Upper lobe of left lung (tissue), 6 donors: ENCODE data around the gene YPEL2. TPM values are rescaled to one million over a fixed set of nuclear protein-coding genes. Genes with fewer than 3 reads are reported as not detected.
A peak's percentile ranks its signal among the peaks of the same experiment; 100 is the strongest.

ENCODE experiments used
- ATAC-seq, 2 donors: fragments of 200-7000 bp; cut with Tn5 transposase; one replicate each; pipeline ENCODE4 v1.9.1; 2022; ENCODE audit warnings: mild to moderate bottlenecking in 2 of 2, moderate library complexity in 2 of 2; ENCODE audit not compliant: low FRiP score in 2 of 2
- DNase-seq, 2 donors: peaks; one replicate each; pipeline ENCODE4 v3.0.0-alpha.2; 2019 to 2020
- H3K27ac ChIP-seq, 4 donors: fragments of 200-600 bp; sonication (generic); one replicate each; pipeline ENCODE4 v1.5.1; 2016 to 2019
- H3K27me3 ChIP-seq, 4 donors: fragments of 200-600 bp; sonication (generic); one replicate each; pipeline ENCODE4 v1.5.1; 2017 to 2019
- H3K36me3 ChIP-seq, 4 donors: fragments of 200-600 bp; sonication (generic); one replicate each; pipeline ENCODE4 v1.5.1; 2016 to 2019
- H3K4me1 ChIP-seq, 4 donors: fragments of 200-600 bp; sonication (generic); one replicate each; pipeline ENCODE4 v1.5.1; 2018 to 2019
- H3K4me3 ChIP-seq, 4 donors: fragments of 200-600 bp; sonication (generic); one replicate each; pipeline ENCODE4 v1.5.1; 2017 to 2019; ENCODE audit warnings: mild to moderate bottlenecking in 2 of 4, moderate library complexity in 1 of 4
- H3K9me3 ChIP-seq, 4 donors: fragments of 200-600 bp; sonication (generic); one replicate each; pipeline ENCODE4 v1.5.1; 2018 to 2019
- CTCF ChIP-seq, 6 experiments: fragments of 450-650 bp in 4 of 6; fragments of 200-600 bp in 2 of 6; sonication (generic) in 2 of 6; IDR thresholded peaks; one replicate each; pipeline ENCODE4 v1.5.1; 2016 to 2019; ENCODE audit warnings: antibody characterized with exemption in 6 of 6
- EP300 ChIP-seq, 4 donors: sonication (generic); formaldehyde crosslinking; IDR thresholded peaks; one replicate each; pipeline ENCODE4 v1.5.1; 2017; ENCODE audit warnings: antibody characterized with exemption in 4 of 4, control low read depth in 2 of 4
- POLR2A ChIP-seq, 4 donors: fragments of 450-650 bp; IDR thresholded peaks; one replicate each; pipeline ENCODE4 v1.5.1; 2016 to 2017; ENCODE audit warnings: antibody characterized with exemption in 4 of 4, mild to moderate bottlenecking in 2 of 4
- POLR2AphosphoS5 ChIP-seq, 2 donors: sonication (generic); formaldehyde crosslinking; IDR thresholded peaks; one replicate each; pipeline ENCODE4 v1.5.1; 2017; ENCODE audit warnings: antibody characterized with exemption in 2 of 2
- WGBS, 2 donors: methylation state at CpG; one replicate each; pipeline ENCODE4 v1.1.5; 2017 to 2018; 5-methylcytosine and 5-hydroxymethylcytosine counted together
- total RNA-seq, 6 donors: library from RNA; depleted of rRNA in 4 of 6; stranded (reverse); fragments of >200 nt in 4 of 6; gene quantifications; one replicate each; pipeline versions ENCODE4 v1.1.0 to v1.2.1, GENCODE V29; 2016 to 2021
- donor health status: DM: no; HTN: no; CAD: no; lungs with moderate emphysema.
- donor health status: DM: no; HTN: yes; CAD: no; lungs with severe emphysema.

Gene YPEL2
- total RNA-seq, 6 donors from 2014 or later, result 17.5 to 38.8 (median 26.8) TPM

DNA sequence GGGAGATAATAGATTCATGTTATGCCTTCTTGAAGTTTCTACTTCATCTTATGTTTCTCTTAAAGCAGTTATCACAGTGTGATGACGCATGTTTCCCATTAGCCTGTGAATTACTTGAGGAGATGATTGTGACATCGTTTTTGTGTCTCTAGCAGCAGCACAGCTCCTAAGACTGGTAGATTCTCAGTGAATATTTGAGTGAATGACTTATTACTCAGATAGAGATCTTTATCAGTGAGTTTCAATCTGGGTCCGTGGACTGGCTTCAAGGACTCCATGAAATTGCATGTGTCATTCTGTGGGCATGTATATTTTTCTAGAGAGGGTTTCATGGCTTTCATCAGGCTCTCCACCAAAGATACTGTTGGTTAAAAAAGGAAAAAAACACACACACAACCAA lies 29.9 kb downstream of the YPEL2 start:
- DNase-seq (no peak), ATAC-seq (no peak)
- no peak overlapping the region for H3K4me3 ChIP-seq
- H3K27ac ChIP-seq, result peak overlapping the region in 3 of 4 donors; percentile 3 to 37 (median 16)
- peaks cover 32 to 45% (median 34%) of the 10 kb centered on the region in 4 donors for H3K4me1 ChIP-seq
- H3K36me3 ChIP-seq, result peaks cover 0 to 6% (median 0%) of the 10 kb centered on the region in 4 donors
- 53 to 56% methylated on average over 3 of the region's 3 CpGs for WGBS, 2 donors
- no peaks in the 10 kb centered on the region for H3K27me3 ChIP-seq
- TF ChIP-seq POLR2AphosphoS5 (IDR thresholded peaks at IDR 0.05) (no peak), EP300 (IDR thresholded peaks at IDR 0.05) (no peak), POLR2A (IDR thresholded peaks at IDR 0.05) (no peak), CTCF (IDR thresholded peaks at IDR 0.05) (no peak)
- no peaks in the 10 kb centered on the region for H3K9me3 ChIP-seq

GRCh38 chr17:59361916-59362810 lies 30.7 kb downstream of the YPEL2 start:
- ATAC-seq, result peak in 1 of 2 donors; percentile 38
- Histone ChIP-seq H3K4me1 (peaks cover 40 to 53% (median 41%) of the 10 kb centered on the region in 4 donors), H3K27me3 (no peaks in the 10 kb centered on the region), H3K4me3 (no peak overlapping the region), H3K9me3 (no peaks in the 10 kb centered on the region), H3K27ac (peak overlapping the region in 3 of 4 donors; percentile 3 to 40 (median 37)), H3K36me3 (no peaks in the 10 kb centered on the region)
- TF ChIP-seq EP300 (IDR thresholded peaks at IDR 0.05) (no peak), CTCF (IDR thresholded peaks at IDR 0.05) (no peak), POLR2A (IDR thresholded peaks at IDR 0.05) (no peak), POLR2AphosphoS5 (IDR thresholded peaks at IDR 0.05) (no peak)
- DNase-seq, result no peak
- WGBS, 2 donors, result 50 to 58% methylated on average over 7 of the region's 7 CpGs

GRCh38 chr17:59362811-59363205 lies 31.4 kb downstream of the YPEL2 start:
- H3K27me3 ChIP-seq, result no peaks in the 10 kb centered on the region
- no peak for DNase-seq
- no peak for TF ChIP-seq EP300 (IDR thresholded peaks at IDR 0.05)
- no peak for TF ChIP-seq POLR2A (IDR thresholded peaks at IDR 0.05)
- TF ChIP-seq CTCF (IDR thresholded peaks at IDR 0.05), result no peak
- TF ChIP-seq POLR2AphosphoS5 (IDR thresholded peaks at IDR 0.05), result no peak
- H3K27ac ChIP-seq, result peak overlapping the region in 2 of 4 donors; percentile 3 to 40
- no peak for ATAC-seq
- no peak overlapping the region for H3K4me3 ChIP-seq
- H3K9me3 ChIP-seq, result no peaks in the 10 kb centered on the region
- WGBS, 2 donors, result 77 to 86% methylated on average over 2 of the region's 2 CpGs
- H3K36me3 ChIP-seq, result no peaks in the 10 kb centered on the region
- peaks cover 46 to 59% (median 48%) of the 10 kb centered on the region in 4 donors for H3K4me1 ChIP-seq

DNA sequence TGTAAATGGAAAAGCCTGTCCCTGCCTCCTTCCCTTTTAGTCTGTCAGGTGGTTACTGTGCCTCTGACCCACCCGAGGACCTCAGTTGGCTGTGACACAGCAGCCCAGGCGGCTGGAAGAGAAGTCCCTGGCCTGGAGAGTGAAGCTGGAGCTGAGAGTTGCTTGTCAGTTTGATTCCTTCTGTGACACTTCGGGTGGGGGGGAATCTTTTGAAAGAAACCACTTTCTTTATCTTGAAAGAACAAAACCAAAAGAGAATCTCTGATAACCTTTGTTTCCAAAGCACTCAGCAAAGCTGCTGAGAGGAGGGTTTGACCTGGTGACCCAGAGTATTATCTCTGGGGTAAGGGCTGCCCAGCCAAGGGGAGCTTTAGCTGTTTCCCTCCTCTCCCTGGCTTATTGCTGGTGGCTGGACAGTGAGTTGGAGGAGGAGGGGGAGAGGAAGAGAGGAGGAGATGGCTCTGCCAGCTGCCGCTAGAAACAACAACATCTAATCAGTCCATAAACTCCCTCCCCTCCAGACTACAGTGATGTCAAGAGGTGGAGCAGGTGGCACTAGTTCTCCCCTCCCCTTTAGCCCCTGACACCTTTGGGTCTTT lies 34.0 kb downstream of the YPEL2 start:
- Histone ChIP-seq H3K4me3 (no peak overlapping the region), H3K27me3 (no peaks in the 10 kb centered on the region), H3K36me3 (no peaks in the 10 kb centered on the region), H3K27ac (peak overlapping the region; percentile 73 to 91 (median 84)), H3K4me1 (peaks cover 65 to 86% (median 74%) of the 10 kb centered on the region in 4 donors), H3K9me3 (no peaks in the 10 kb centered on the region)
- no peak for TF ChIP-seq EP300 (IDR thresholded peaks at IDR 0.05)
- ATAC-seq (no peak), DNase-seq (no peak)
- 14 to 32% methylated on average over 4 of the region's 4 CpGs for WGBS, 2 donors

DNA sequence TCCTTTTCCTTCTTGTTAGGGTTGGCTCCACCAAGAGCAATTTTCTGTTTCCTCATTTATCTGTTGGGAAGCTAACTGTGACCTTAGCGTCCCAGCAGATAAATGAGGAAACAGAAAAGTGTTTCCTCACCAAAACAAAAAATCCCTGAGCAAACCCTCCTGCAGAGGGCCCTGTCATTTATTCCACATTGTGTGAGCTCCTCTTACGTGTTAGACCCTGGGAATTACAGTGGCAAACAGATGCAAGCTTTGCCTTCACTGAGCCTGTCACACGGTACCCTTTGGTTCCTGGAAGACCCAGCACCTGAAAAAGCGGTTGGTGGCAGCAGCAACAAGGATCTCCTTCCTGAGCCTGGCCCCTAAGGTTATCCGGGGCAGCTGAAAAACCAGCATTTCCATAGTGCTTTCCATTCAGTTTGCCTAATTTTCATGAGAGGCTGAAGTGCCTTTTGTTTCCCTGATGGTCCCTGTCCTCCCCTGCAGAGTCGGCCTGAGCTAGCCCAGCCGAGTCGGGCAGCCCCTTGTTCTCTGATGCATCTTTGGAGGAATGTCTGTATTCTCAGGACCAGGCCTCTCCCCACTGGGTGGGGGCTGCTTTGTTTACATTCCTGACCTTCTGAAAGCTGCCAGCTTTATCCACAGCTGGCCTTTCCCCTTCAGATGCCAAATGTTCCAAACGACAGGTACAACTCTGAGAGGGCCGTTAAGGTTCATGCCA lies 34.7 kb downstream of the YPEL2 start:
- DNase-seq (peak in 1 of 2 donors; percentile 35), ATAC-seq (peak in 1 of 2 donors; percentile 40)
- TF ChIP-seq CTCF (IDR thresholded peaks at IDR 0.05) (no peak), POLR2AphosphoS5 (IDR thresholded peaks at IDR 0.05) (no peak), EP300 (IDR thresholded peaks at IDR 0.05) (no peak), POLR2A (IDR thresholded peaks at IDR 0.05) (no peak)
- Histone ChIP-seq H3K4me3 (peak overlapping the region in 1 of 4 donors; percentile 4), H3K4me1 (peaks cover 73 to 89% (median 80%) of the 10 kb centered on the region in 4 donors), H3K27me3 (no peaks in the 10 kb centered on the region), H3K27ac (peak overlapping the region; percentile 73 to 91 (median 84)), H3K36me3 (no peaks in the 10 kb centered on the region), H3K9me3 (no peaks in the 10 kb centered on the region)
- 35 to 37% methylated on average over 10 of the region's 10 CpGs for WGBS, 2 donors
